ENCODE data around the gene MED31. TPM values are rescaled to one million over a fixed set of nuclear protein-coding genes. Genes with fewer than 3 reads are reported as not detected.
"Not testable (repeated sequence)": the region's sequence is repeated elsewhere in the genome, so short reads cannot be mapped to it uniquely, and the experiment has no call there.

MED31 gene
- total RNA-seq, 1 donor from 2014 or later, result 16.5 TPM

DNA sequence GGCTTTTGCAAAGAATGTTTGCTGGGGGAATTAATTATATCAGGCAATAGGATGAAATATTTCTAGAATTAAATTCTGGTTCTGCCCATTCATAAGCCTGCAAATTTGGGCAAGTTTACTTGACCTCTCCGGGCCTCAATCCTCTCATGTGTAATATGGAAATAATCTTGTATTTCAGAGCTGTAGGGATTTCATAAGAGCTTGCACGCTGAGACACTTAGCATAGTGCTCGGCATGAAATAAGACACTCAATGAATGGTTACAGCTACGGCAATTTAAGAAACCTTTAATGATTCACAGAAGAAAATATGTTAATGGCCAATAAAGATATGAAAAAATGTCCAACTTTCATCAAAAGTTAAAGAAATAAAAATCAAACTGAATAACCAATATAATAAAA is 54.5 kb downstream of the MED31 start:
- DNase-seq (ENCODE audit: missing footprints) (no peak), ATAC-seq (no peak)
- intact Hi-C loops (cut with DNase I), result no loop called here

DNA sequence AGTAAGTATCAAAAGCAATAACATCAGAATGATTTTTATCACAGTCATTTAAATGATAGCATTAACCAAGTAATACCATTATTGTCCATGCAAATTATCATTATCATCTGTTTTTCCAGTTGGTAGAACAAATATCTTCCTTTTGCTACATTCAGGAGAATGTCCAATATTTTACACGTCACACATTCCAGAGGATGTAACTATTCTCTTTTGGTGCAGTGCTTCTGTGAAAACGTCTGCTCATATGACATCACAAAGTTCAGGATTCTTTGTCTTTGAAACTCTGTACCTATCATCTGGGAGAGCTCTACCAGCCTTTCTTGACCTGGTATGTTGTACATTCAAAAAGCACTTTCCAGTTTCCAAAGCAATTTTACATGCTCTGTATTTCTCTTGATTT is 54.9 kb downstream of the MED31 start:
- intact Hi-C loops (cut with DNase I), result no loop called here
- no peak for DNase-seq (ENCODE audit: missing footprints)
- no peak for ATAC-seq

DNA sequence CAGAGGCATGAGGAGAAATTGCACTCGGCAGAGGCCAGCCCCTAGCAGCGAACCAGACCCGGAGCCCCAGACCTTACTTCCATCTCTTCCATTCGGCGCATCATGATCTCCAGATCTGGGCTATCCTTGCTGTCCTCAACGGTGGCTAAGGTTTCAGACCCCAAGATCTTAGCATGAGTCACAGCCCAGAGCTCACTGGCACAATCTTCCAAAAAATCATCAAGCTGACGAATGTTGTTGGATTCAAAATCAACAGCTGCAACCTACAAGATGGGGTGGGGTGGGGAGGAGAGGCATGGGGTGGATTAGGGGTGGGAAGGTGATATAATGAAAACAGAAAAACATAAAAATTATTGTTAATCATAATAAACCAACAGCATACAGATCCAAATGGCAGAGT is 55.3 kb downstream of the MED31 start:
- ATAC-seq, result no peak
- intact Hi-C loops (cut with DNase I), result no loop called here
- DNase-seq (ENCODE audit: missing footprints), result no peak

DNA sequence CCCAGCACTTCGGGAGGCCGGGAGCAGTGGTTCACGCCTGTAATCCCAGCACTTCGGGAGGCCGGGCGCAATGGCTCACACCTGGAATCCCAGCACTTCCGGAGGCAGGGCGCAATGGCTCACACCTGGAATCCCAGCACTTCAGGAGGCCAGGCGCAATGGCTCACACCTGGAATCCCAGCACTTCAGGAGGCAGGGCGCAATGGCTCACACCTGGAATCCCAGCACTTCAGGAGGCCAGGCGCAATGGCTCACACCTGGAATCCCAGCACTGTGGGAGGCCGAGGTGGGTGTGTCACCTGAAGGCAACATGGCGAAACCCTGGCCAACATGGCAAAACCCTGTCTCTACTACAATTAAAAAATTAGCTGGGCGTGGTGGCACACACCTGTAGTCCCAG is 58.0 kb downstream of the MED31 start:
- DNase-seq (ENCODE audit: missing footprints); ATAC-seq; intact Hi-C loops (cut with DNase I): not testable (repeated sequence)

Small RNAs within 50 kb of the gene (microRNA-seq; reads per million reads assigned to microRNA genes)
- gene MIR4520-1, result not detected
- not detected for gene MIR4520-2

Other genes with a start within 250 kb of the MED31 start
- not detected for gene AIPL1, start 216.5 kb downstream of the MED31 start, total RNA-seq
- gene PIMREG, start 207.2 kb downstream of the MED31 start, total RNA-seq, result 0.60 TPM
- 0.46 TPM for gene PITPNM3, start 95.0 kb downstream of the MED31 start, total RNA-seq
- 5.1 TPM for gene KIAA0753, start 10.9 kb downstream of the MED31 start, total RNA-seq
- 52.9 TPM for gene TXNDC17, start 10.5 kb downstream of the MED31 start, total RNA-seq
- gene C17orf100, start 157 bp upstream of the MED31 start, total RNA-seq, result 0.92 TPM
- not detected for gene SLC13A5, start 61.8 kb upstream of the MED31 start, total RNA-seq
- 16.8 TPM for gene XAF1, start 104.4 kb upstream of the MED31 start, total RNA-seq
- gene FBXO39, start 124.6 kb upstream of the MED31 start, total RNA-seq, result not detected
- gene TEKT1, start 180.1 kb upstream of the MED31 start, total RNA-seq, result not detected

Data from Right ventricle myocardium inferior (tissue), 1 donor.